GM18951 (cell line): ENCODE results near the gene NEURL4.

Experiments used
- POLR2A ChIP-seq: IDR thresholded peaks from 4 replicates; pipeline ENCODE4 v1.6.1; 2011; ENCODE audit warnings: mild to moderate bottlenecking; ENCODE audit not compliant: insufficient read length, insufficient read depth; ENCODE audit errors: extremely low read depth
- in situ Hi-C: fragments of 300-500 bp; cut with MboI; formaldehyde crosslinking; loops from one replicate; pipeline ENCODE4 v1.12.0; 2022; ENCODE audit warnings: low sequenced_read_pairs, mixed read lengths, inconsistent platforms; ENCODE audit not compliant: unreplicated experiment

Gene NEURL4

GRCh38 chr17:7279448-7279847 is 49.7 kb downstream of the NEURL4 start:
- in situ Hi-C loops: no loop called here
- no peak for TF ChIP-seq POLR2A

- in situ Hi-C loops: no loop called here
- no peak for TF ChIP-seq POLR2A
Observed at GRCh38 chr17:7266784-7267183, 62.4 kb downstream of the NEURL4 start.
